Mesothelial cell of epicardium (in vitro differentiated cells): ENCODE measurements around the gene SPINT1. TPM values are rescaled to one million over a fixed set of nuclear protein-coding genes. Genes with fewer than 3 reads are reported as not detected.

ENCODE experiments used
- DNase-seq, 2 experiments: peaks; one replicate each; pipeline ENCODE4 v3.0.0; 2021; ENCODE audit warnings: low spot score in 2 of 2; ENCODE audit not compliant: unreplicated experiment in 2 of 2
- H3K27ac Mint-ChIP-seq: 2 replicates; pipeline ENCODE4 v1.8.0; 2021; ENCODE audit warnings: mixed read lengths
- H3K27me3 Mint-ChIP-seq: 2 replicates; pipeline ENCODE4 v1.8.0; 2021; ENCODE audit warnings: low read depth, mixed read lengths
- H3K36me3 Mint-ChIP-seq: 2 replicates; pipeline ENCODE4 v1.8.0; 2021; ENCODE audit warnings: mixed read lengths
- H3K4me1 Mint-ChIP-seq: 2 replicates; pipeline ENCODE4 v1.8.0; 2021; ENCODE audit warnings: mixed read lengths
- H3K4me3 Mint-ChIP-seq: 2 replicates; pipeline ENCODE4 v1.8.0; 2021; ENCODE audit warnings: mild to moderate bottlenecking, moderate library complexity, mixed read lengths
- H3K9me3 Mint-ChIP-seq: 2 replicates; pipeline ENCODE4 v1.8.0; 2021; ENCODE audit warnings: mixed read lengths
- total RNA-seq: library from RNA; stranded (reverse); gene quantifications from 3 replicates; pipeline ENCODE4 v1.2.1, GENCODE V29; 2021
- TF ChIP-seq, protein P1 (sequence below): fragments of 200-600 bp; sonication (generic); IDR thresholded peaks from one replicate; pipeline ENCODE4 v1.5.0; 2021; ENCODE audit warnings: antibody characterized with exemption; ENCODE audit not compliant: unreplicated experiment

Gene SPINT1
- total RNA-seq, 1 donor from 2014 or later, result 147 TPM

DNA sequence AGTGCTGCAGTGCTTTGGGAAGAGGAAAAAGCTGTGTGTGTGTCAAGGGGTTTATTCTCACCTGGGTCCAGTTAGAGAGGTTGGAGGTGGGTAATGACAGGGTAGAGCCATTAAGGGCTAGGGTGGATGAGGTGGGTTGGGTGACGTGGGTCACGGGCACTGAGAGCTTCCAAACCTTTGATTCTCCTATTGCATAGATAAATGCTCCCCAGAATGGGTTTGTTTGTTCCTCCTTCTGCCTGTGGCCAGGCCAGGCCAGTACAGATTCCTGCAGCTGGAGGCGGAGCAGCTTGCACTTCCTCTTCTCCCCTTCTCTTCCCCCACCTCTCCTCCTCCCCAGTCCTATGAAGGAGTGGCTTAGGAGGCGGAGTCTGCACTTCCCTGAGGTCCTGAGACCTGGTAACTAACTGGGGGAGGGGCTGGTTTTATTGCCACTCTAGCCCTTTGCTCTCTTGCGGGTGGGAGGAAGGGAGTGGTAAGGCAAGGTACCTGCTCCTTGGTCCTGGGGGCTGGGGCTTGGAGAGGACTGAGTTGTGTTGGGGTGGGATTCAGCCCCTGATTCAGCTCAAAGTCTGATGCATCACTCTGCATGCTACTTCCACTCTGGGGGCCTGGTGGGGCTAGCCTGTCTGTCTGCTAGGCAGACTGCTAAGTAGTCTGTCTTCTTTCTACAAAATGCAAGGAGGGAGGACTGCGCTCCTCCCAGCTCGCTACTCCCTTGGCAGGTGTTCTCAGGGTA is 3.5 kb downstream of the SPINT1 start:
- Mint-ChIP-seq H3K9me3 (no peaks in the 10 kb centered on the region), H3K4me1 (peaks cover 44% of the 10 kb centered on the region)

DNA sequence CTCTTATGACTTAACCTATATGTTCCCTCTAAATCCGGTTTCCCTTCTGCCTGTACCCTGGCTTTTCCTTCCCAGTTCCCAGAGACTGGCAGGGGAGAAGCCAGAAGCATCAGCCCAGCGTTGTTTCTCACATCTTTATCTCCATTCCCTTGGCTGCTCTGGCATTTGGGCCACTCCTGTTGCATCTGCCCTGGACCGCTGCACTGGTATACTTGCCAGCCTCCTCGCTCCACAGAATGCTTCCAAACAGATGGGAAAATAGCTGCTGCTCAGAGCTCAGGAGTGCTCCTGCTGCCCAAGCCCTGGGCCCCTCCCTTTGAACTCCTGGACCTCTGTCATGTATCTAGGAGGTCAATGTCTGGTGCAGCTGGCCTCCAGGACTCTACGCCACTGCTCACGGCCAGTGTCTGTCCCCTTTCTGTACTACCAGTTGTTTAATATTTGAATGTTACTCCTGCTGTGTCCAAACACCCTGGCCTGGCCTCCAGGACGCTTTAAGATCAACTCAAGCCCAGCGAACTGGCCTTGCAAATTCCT is 6.8 kb downstream of the SPINT1 start:
- H3K27ac Mint-ChIP-seq, result no peak overlapping the region
- peaks cover 13% of the 10 kb centered on the region for H3K36me3 Mint-ChIP-seq
- peaks cover 3% of the 10 kb centered on the region for H3K27me3 Mint-ChIP-seq
- TF ChIP-seq, protein P1, sequence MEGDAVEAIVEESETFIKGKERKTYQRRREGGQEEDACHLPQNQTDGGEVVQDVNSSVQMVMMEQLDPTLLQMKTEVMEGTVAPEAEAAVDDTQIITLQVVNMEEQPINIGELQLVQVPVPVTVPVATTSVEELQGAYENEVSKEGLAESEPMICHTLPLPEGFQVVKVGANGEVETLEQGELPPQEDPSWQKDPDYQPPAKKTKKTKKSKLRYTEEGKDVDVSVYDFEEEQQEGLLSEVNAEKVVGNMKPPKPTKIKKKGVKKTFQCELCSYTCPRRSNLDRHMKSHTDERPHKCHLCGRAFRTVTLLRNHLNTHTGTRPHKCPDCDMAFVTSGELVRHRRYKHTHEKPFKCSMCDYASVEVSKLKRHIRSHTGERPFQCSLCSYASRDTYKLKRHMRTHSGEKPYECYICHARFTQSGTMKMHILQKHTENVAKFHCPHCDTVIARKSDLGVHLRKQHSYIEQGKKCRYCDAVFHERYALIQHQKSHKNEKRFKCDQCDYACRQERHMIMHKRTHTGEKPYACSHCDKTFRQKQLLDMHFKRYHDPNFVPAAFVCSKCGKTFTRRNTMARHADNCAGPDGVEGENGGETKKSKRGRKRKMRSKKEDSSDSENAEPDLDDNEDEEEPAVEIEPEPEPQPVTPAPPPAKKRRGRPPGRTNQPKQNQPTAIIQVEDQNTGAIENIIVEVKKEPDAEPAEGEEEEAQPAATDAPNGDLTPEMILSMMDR, result no peak
- peaks cover 27% of the 10 kb centered on the region for H3K4me1 Mint-ChIP-seq
- H3K9me3 Mint-ChIP-seq, result no peaks in the 10 kb centered on the region
- no peak overlapping the region for H3K4me3 Mint-ChIP-seq
- no peak for DNase-seq

More for the DNA sequence above, 3.5 kb downstream of the SPINT1 start:
- H3K27ac Mint-ChIP-seq, result peak overlapping the region; percentile 98
- peaks cover 13% of the 10 kb centered on the region for H3K36me3 Mint-ChIP-seq
- peaks cover 17% of the 10 kb centered on the region for H3K27me3 Mint-ChIP-seq
- TF ChIP-seq, protein P1, result no peak
- no peak for DNase-seq
- H3K4me3 Mint-ChIP-seq, result peak overlapping the region; percentile 94

DNA sequence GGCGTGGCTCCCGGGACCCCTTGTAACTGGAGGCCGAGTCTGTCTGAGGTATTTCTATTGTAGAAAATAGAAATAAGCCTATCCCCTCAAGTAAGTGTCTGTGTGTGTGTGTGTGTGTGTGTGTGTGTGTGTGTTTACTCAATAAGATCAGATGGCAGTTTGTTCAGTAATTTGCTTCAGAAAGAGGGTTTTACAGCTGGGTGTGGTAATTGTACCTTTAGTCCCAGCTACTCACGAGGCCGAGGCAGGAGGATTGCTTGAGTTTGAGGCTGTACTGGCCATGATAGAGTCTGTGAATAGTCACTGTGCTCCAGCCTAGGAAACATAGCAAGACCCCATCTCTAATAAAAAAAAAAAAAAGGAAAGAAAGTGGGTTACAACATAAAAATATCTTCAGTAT is 8.7 kb downstream of the SPINT1 start:
- peaks cover 18% of the 10 kb centered on the region for H3K4me1 Mint-ChIP-seq
- no peaks in the 10 kb centered on the region for H3K27me3 Mint-ChIP-seq
- peaks cover 19% of the 10 kb centered on the region for H3K36me3 Mint-ChIP-seq
- no peak overlapping the region for H3K4me3 Mint-ChIP-seq
- no peak for DNase-seq
- H3K9me3 Mint-ChIP-seq, result no peaks in the 10 kb centered on the region
- H3K27ac Mint-ChIP-seq, result no peak overlapping the region
- TF ChIP-seq, protein P1, result no peak

DNA sequence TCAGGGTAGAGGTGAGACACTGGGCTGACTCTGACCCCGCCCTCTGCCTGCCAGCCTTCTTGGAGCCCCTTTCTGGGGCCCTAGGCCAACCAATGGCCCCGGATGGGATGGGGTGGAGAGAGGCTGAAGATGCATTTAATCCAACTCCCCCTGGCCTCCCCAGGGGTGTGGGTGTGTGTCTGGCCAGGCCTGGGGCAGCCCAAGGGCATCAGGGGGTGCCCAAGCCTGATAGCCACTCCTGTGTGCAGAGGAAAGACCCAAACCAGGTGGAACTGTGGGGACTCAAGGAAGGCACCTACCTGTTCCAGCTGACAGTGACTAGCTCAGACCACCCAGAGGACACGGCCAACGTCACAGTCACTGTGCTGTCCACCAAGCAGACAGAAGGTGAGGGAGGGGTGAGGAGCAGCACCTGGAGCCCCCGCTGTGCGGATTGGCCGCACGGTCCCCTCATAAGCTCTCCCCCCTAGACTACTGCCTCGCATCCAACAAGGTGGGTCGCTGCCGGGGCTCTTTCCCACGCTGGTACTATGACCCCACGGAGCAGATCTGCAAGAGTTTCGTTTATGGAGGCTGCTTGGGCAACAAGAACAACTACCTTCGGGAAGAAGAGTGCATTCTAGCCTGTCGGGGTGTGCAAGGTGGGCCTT is 9.5 kb downstream of the SPINT1 start:
- peaks cover 17% of the 10 kb centered on the region for H3K4me1 Mint-ChIP-seq
- H3K27ac Mint-ChIP-seq, result no peak overlapping the region
- no peaks in the 10 kb centered on the region for H3K27me3 Mint-ChIP-seq
- no peak overlapping the region for H3K4me3 Mint-ChIP-seq
- no peak for DNase-seq
- peaks cover 19% of the 10 kb centered on the region for H3K36me3 Mint-ChIP-seq
- H3K9me3 Mint-ChIP-seq, result no peaks in the 10 kb centered on the region
- TF ChIP-seq, protein P1, result no peak

DNA sequence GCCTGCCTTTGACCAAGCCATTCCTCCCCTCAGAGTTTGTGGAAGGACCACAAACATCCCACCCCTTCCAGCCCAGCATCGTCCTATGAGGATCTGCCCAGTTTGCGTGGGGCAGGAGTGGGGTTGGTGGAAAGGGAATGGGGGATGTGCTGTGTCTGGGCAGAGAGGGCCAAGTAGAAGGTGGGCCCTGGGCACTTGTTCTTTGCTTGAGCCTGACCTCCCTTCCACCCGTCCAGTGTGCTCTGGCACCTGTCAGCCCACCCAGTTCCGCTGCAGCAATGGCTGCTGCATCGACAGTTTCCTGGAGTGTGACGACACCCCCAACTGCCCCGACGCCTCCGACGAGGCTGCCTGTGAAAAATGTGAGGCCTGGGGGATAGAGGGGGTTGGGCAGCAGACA is 10.3 kb downstream of the SPINT1 start:
- H3K4me1 Mint-ChIP-seq, result peaks cover 24% of the 10 kb centered on the region
- no peaks in the 10 kb centered on the region for H3K27me3 Mint-ChIP-seq
- TF ChIP-seq, protein P1, result no peak
- peaks cover 19% of the 10 kb centered on the region for H3K36me3 Mint-ChIP-seq
- no peak overlapping the region for H3K4me3 Mint-ChIP-seq
- DNase-seq, result no peak
- H3K9me3 Mint-ChIP-seq, result no peaks in the 10 kb centered on the region
- H3K27ac Mint-ChIP-seq, result no peak overlapping the region
